CD4-positive, CD25-positive, alpha-beta regulatory T cell (primary cell): ENCODE results near the gene SLC45A2. TPM values are rescaled to one million over a fixed set of nuclear protein-coding genes. Genes with fewer than 3 reads are reported as not detected.

Experiments used
- ATAC-seq, 2 donors: fragments of 150-1000 bp; cut with Tn5 transposase; one replicate each; pipeline ENCODE4 v1.10.0; 2021; ENCODE audit warnings: low read depth in 2 of 2, moderate number of reproducible peaks in 2 of 2, moderate library complexity in 1 of 2
- DNase-seq, 3 donors: peaks; one replicate each; pipeline versions ENCODE4 v3.0.0 to v3.0.0-alpha.2; 2012 to 2022; ENCODE audit warnings: mixed read lengths in 1 of 3
- H3K27ac ChIP-seq: one replicate; pipeline ENCODE4 v1.7.0; 2013; ENCODE audit warnings: mild to moderate bottlenecking, low read length; ENCODE audit not compliant: insufficient read depth, poor library complexity, severe bottlenecking
- H3K27me3 ChIP-seq: one replicate; pipeline ENCODE4 v1.7.0; 2013; ENCODE audit warnings: low read length; ENCODE audit not compliant: control insufficient read depth, insufficient read depth
- H3K36me3 ChIP-seq: one replicate; pipeline ENCODE4 v1.7.0; 2013; ENCODE audit warnings: mild to moderate bottlenecking, low read length, moderate library complexity; ENCODE audit not compliant: control insufficient read depth, insufficient read depth
- H3K4me1 ChIP-seq: 2 replicates; pipeline ENCODE4 v1.7.0; 2013; ENCODE audit warnings: mild to moderate bottlenecking, low read length; ENCODE audit not compliant: insufficient read depth, control insufficient read depth, poor library complexity, severe bottlenecking
- H3K4me3 ChIP-seq: one replicate; pipeline ENCODE4 v1.7.0; 2013; ENCODE audit warnings: low read depth, mild to moderate bottlenecking, low read length, moderate library complexity
- H3K9me3 ChIP-seq, 2 experiments: 1 replicate in 1 of 2; 2 replicates in 1 of 2; pipeline ENCODE4 v1.7.0; 2013; ENCODE audit warnings: low read length in 2 of 2, mild to moderate bottlenecking in 1 of 2, moderate library complexity in 1 of 2; ENCODE audit not compliant: control insufficient read depth in 2 of 2
- H3K27ac Mint-ChIP-seq, 3 donors: one replicate each; pipeline ENCODE4 v1.8.0; 2020 to 2022; ENCODE audit warnings: mild to moderate bottlenecking in 3 of 3, mixed read lengths in 3 of 3, moderate library complexity in 2 of 3
- H3K27me3 Mint-ChIP-seq: one replicate; pipeline ENCODE4 v1.8.0; 2022; ENCODE audit warnings: mild to moderate bottlenecking, mixed read lengths
- H3K36me3 Mint-ChIP-seq: one replicate; pipeline ENCODE4 v1.8.0; 2020; ENCODE audit warnings: mixed read lengths
- H3K4me1 Mint-ChIP-seq, 4 donors: one replicate each; pipeline ENCODE4 v1.8.0; 2020 to 2022; ENCODE audit warnings: mixed read lengths in 4 of 4, mild to moderate bottlenecking in 1 of 4
- H3K4me3 Mint-ChIP-seq, 4 donors: one replicate each; pipeline ENCODE4 v1.8.0; 2020 to 2022; ENCODE audit warnings: mild to moderate bottlenecking in 4 of 4, mixed read lengths in 4 of 4, moderate library complexity in 3 of 4
- H3K9me3 Mint-ChIP-seq, 7 donors: one replicate each; pipeline ENCODE4 v1.8.0; 2020 to 2022; ENCODE audit warnings: mixed read lengths in 7 of 7, mild to moderate bottlenecking in 3 of 7, moderate library complexity in 2 of 7
- polyA plus RNA-seq, 4 donors: library from polyadenylated mRNA; unstranded; fragments of 300-500 nt; fragmentation: Illumina TruSeq; gene quantifications; one replicate each; pipeline ENCODE4 v1.2.3, GENCODE V29; 2021
- total RNA-seq: library from RNA; stranded (reverse); gene quantifications from one replicate; pipeline ENCODE4 v1.2.3, GENCODE V29; 2022

The SLC45A2 gene
- total and polyA plus RNA-seq, 5 donors from 2014 or later = not detected

DNA sequence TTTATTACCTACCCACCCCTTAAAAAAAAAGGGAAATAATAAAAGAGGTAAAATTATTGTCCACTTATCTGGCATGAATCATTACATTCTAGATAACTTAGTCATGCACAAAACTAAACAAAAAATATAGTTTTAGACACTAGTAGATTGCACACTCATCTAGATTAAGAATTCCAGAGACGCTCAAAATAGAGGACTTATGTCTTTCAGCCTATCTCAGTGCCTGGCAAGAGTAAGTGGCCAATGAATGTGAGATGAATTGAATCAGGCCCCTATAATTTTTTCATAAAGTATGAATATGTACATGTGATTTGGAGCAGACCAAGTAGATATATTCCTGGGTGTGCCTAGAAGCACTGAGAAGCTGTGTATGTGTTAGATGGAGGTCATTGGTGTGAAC lies 50.3 kb downstream of the SLC45A2 start:
- no peak overlapping the region for H3K4me3 ChIP-seq
- no peaks in the 10 kb centered on the region for H3K36me3 Mint-ChIP-seq
- ATAC-seq = no peak

DNA sequence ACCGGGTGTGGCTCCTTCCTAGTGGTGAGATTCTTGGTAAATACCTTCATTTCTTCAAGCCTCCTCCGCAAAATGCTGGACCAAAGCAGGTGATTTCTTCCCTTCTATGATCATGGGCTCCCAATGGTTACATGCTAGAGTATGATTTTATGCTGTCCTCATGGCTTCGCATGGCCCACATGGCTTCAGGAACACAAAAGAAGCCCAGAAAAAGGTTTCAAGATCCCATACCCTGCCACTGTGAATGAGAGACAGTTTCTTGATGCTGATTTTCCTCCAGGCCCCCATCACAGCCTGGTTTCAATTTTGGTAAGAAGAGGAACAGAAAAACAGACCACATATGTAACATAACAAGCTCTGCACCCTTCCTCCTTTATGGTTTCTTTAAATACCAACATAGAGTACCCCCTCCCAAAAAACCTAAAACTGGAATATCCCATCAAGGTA lies 50.7 kb downstream of the SLC45A2 start:
- Mint-ChIP-seq H3K9me3 (no peaks in the 10 kb centered on the region), H3K4me1 (no peaks in the 10 kb centered on the region), H3K27ac (no peak overlapping the region), H3K36me3 (no peaks in the 10 kb centered on the region), H3K4me3 (no peak overlapping the region), H3K27me3 (peaks cover 40% of the 10 kb centered on the region)
- no peak overlapping the region for H3K4me3 ChIP-seq
- H3K9me3 ChIP-seq = no peaks in the 10 kb centered on the region
- H3K27ac ChIP-seq = no peak overlapping the region
- DNase-seq (no peak), ATAC-seq (no peak)
- H3K4me1 ChIP-seq = no peaks in the 10 kb centered on the region
- H3K27me3 ChIP-seq = peaks cover 5% of the 10 kb centered on the region
- no peaks in the 10 kb centered on the region for H3K36me3 ChIP-seq

More for the DNA sequence above, 50.3 kb downstream of the SLC45A2 start:
- no peak overlapping the region for H3K27ac ChIP-seq
- Mint-ChIP-seq H3K27me3 (peaks cover 42% of the 10 kb centered on the region), H3K4me3 (no peak overlapping the region), H3K4me1 (no peaks in the 10 kb centered on the region), H3K27ac (no peak overlapping the region), H3K9me3 (peaks cover 0 to under 1% (median 0%) of the 10 kb centered on the region in 7 donors)
- H3K9me3 ChIP-seq = no peaks in the 10 kb centered on the region
- H3K27me3 ChIP-seq = peaks cover 5% of the 10 kb centered on the region
- no peaks in the 10 kb centered on the region for H3K4me1 ChIP-seq
- DNase-seq = no peak
- H3K36me3 ChIP-seq = no peaks in the 10 kb centered on the region

DNA sequence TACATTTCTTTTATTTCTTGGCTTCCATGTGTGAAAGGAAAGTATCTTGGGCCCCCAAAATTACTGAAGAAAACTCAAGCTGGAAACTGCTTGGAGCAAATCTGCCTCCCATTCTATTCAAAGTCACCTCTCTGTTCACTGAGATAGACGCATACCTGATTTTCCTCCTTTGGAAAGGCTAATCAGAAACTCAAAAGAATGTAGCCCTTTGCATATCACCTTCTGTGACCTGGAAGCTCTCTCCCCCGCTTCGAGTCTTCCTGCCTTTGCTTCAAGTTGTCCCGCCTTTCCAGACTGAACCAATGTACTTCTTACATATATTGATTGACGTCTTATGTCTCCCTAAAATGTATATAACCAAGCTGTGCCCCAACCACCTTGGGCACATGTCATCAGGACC lies 53.4 kb downstream of the SLC45A2 start:
- ATAC-seq (no peak), DNase-seq (no peak)
- H3K27ac Mint-ChIP-seq = no peak overlapping the region
- H3K36me3 ChIP-seq = no peaks in the 10 kb centered on the region
- H3K9me3 ChIP-seq = no peaks in the 10 kb centered on the region
- no peaks in the 10 kb centered on the region for H3K9me3 Mint-ChIP-seq
- no peak overlapping the region for H3K27ac ChIP-seq
- H3K4me1 Mint-ChIP-seq = no peaks in the 10 kb centered on the region
- no peaks in the 10 kb centered on the region for H3K4me1 ChIP-seq
- no peaks in the 10 kb centered on the region for H3K36me3 Mint-ChIP-seq
- no peak overlapping the region for H3K4me3 Mint-ChIP-seq
- peaks cover 5% of the 10 kb centered on the region for H3K27me3 ChIP-seq
- peaks cover 29% of the 10 kb centered on the region for H3K27me3 Mint-ChIP-seq
- no peak overlapping the region for H3K4me3 ChIP-seq

DNA sequence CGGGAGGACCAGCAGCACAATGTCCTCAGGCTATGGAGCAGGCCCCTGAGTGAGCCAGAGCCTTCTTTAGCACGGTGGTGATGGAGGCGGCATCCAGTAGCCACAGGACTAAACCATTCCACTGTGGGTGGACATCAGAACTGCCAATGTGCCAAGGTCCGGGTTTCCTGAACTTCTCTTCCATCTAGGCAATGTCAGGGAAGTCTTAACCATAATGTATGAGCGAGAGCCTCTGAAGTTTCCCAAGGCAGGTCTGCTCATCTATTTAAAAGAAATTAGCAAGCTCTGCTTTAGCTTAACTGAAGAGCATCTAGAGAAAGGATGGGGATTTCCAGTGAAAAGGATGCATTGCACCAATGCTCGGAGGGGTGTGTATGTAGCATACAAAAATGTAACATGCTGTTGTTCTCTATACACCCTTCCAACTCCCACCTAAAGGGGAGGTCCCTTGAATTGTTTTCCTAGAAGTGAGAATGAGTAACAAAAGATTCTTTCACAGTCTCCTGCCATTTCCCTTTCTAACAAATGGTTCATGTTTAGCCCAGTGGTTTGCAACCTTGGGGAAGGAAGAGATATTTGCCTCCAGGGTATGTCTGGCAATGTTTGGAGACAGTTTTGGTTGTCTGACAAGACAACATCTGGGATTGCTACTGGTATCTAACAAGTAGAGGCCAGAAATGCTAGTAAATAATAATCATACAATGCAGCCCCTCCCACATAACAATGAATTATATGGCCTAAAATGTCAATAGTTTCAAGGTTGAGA lies 54.4 kb downstream of the SLC45A2 start:
- H3K27me3 ChIP-seq = peaks cover under 1% of the 10 kb centered on the region
- no peaks in the 10 kb centered on the region for H3K4me1 ChIP-seq
- no peak overlapping the region for H3K27ac ChIP-seq
- no peak for DNase-seq
- Mint-ChIP-seq H3K4me1 (no peaks in the 10 kb centered on the region), H3K9me3 (no peaks in the 10 kb centered on the region), H3K36me3 (no peaks in the 10 kb centered on the region), H3K4me3 (no peak overlapping the region), H3K27me3 (peaks cover 20% of the 10 kb centered on the region), H3K27ac (no peak overlapping the region)
- no peak overlapping the region for H3K4me3 ChIP-seq
- H3K9me3 ChIP-seq = no peaks in the 10 kb centered on the region
- ATAC-seq = no peak
- H3K36me3 ChIP-seq = no peaks in the 10 kb centered on the region

DNA sequence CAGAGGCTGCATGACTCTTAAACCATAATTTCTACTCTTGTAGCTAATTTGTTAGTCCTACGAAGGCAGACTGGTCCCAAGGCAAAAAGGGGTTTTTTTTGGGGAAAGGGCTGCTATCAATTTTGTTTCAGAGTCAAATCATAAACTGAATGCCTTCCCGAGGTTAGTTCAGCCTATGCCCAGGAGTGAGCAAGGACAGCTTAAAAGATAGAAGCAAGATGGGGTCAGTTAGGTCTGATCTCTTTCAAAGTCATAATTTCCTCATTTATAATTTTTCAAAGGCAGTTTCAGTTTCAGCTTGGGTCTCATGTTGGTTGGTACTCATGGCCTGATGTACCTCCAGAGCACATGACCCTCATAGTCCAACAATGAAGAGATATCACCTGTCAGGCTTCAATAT lies 56.2 kb downstream of the SLC45A2 start:
- H3K27me3 Mint-ChIP-seq = peaks cover 16% of the 10 kb centered on the region
- H3K27ac Mint-ChIP-seq = no peak overlapping the region
- H3K9me3 ChIP-seq = no peaks in the 10 kb centered on the region
- no peaks in the 10 kb centered on the region for H3K9me3 Mint-ChIP-seq
- H3K36me3 Mint-ChIP-seq = no peaks in the 10 kb centered on the region
- H3K4me1 Mint-ChIP-seq = no peaks in the 10 kb centered on the region
- H3K4me3 Mint-ChIP-seq = no peak overlapping the region
- no peak overlapping the region for H3K27ac ChIP-seq
- H3K27me3 ChIP-seq = no peaks in the 10 kb centered on the region
- no peaks in the 10 kb centered on the region for H3K36me3 ChIP-seq
- ATAC-seq (no peak), DNase-seq (no peak)
- H3K4me1 ChIP-seq = no peaks in the 10 kb centered on the region
- no peak overlapping the region for H3K4me3 ChIP-seq

DNA sequence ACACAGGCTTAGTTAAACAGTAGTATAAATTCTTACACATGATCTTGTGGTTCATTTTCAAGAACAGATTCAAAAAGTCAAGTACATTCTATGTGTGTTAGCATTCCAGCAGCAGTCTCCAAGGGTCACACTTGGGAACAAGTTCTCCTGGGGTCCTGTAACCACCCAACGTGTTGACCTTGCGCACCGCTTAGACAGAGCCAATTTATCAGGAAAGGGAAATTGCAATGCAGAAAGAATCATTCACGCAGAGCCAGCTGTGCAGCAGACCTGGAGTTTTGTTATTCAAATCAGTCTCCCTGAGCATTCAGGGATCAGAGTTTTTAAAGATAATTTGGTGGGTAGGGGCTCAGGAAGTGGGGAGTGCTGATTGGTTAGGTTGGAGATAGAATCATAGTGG lies 56.8 kb downstream of the SLC45A2 start:
- no peak for ATAC-seq
- H3K27me3 Mint-ChIP-seq = peaks cover 14% of the 10 kb centered on the region

DNA sequence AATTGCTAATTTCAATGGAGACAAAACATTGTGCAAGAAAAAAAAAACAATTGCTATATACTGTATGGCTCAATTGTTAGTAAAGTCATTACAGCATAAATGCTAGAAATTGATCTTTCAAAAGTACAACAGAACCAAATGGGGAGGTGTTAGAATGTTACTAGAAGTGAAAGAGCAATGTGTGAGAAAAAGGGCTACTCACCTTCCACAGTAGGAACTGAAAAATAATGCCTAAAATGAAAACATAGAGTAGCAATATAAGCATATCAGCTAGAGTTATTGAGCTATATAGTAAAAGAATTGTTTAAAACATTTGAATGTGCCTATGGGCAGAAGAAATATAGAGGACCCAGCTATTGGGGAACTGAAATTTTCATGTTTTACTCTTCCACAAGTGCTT lies 59.2 kb downstream of the SLC45A2 start:
- no peak overlapping the region for H3K4me3 ChIP-seq
- DNase-seq (no peak), ATAC-seq (no peak)
- H3K36me3 Mint-ChIP-seq = no peaks in the 10 kb centered on the region
- H3K9me3 ChIP-seq = no peaks in the 10 kb centered on the region
- no peaks in the 10 kb centered on the region for H3K4me1 ChIP-seq
- peaks cover 21% of the 10 kb centered on the region for H3K27me3 Mint-ChIP-seq
- peaks cover 0 to 6% (median 0%) of the 10 kb centered on the region in 7 donors for H3K9me3 Mint-ChIP-seq
- no peaks in the 10 kb centered on the region for H3K4me1 Mint-ChIP-seq
- no peak overlapping the region for H3K27ac ChIP-seq
- no peak overlapping the region for H3K4me3 Mint-ChIP-seq
- H3K36me3 ChIP-seq = no peaks in the 10 kb centered on the region
- no peak overlapping the region for H3K27ac Mint-ChIP-seq
- no peaks in the 10 kb centered on the region for H3K27me3 ChIP-seq

More for the DNA sequence above, 56.8 kb downstream of the SLC45A2 start:
- H3K4me3 ChIP-seq = no peak overlapping the region
- H3K9me3 ChIP-seq = no peaks in the 10 kb centered on the region
- Mint-ChIP-seq H3K4me3 (peak overlapping the region in 1 of 4 donors; percentile 70), H3K27ac (no peak overlapping the region), H3K36me3 (no peaks in the 10 kb centered on the region), H3K4me1 (no peaks in the 10 kb centered on the region), H3K9me3 (no peaks in the 10 kb centered on the region)
- no peaks in the 10 kb centered on the region for H3K27me3 ChIP-seq
- DNase-seq = no peak
- H3K27ac ChIP-seq = no peak overlapping the region
- no peaks in the 10 kb centered on the region for H3K4me1 ChIP-seq
- H3K36me3 ChIP-seq = no peaks in the 10 kb centered on the region

DNA sequence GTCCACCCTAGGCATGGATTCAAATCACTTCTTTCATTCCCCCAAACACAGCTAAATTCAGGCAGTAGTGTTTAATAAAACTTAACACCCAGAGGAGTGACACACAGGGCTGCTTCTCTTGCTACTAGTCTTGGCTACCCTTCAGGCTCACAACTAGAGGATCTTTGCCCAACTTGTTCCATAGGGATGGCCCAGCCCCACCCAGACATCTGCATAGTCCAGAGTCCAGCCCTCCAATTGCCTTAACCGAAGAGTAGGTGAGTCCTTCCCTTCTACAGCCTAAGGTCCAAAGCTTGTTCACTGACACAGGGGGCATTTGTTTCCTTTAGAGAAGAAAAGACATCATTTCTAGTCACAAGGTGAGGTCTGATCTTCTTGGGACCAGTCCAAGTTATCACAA lies 63.5 kb downstream of the SLC45A2 start:
- H3K27ac ChIP-seq = no peak overlapping the region
- Mint-ChIP-seq H3K27me3 (peaks cover 20% of the 10 kb centered on the region), H3K4me1 (no peaks in the 10 kb centered on the region), H3K4me3 (no peak overlapping the region), H3K9me3 (peaks cover 2 to 31% (median 9%) of the 10 kb centered on the region in 7 donors), H3K27ac (no peak overlapping the region), H3K36me3 (no peaks in the 10 kb centered on the region)
- no peak for DNase-seq
- H3K4me1 ChIP-seq = no peaks in the 10 kb centered on the region
- no peak overlapping the region for H3K4me3 ChIP-seq
- ATAC-seq = no peak
- H3K36me3 ChIP-seq = no peaks in the 10 kb centered on the region
- no peaks in the 10 kb centered on the region for H3K27me3 ChIP-seq
- no peaks in the 10 kb centered on the region for H3K9me3 ChIP-seq
